GM12878 (cell line): Measurements from ENCODE around the gene ELMO2. TPM values are rescaled to one million over a fixed set of nuclear protein-coding genes. Genes with fewer than 3 reads are reported as not detected.

Source experiments
- ATAC-seq: fragments of 200-7000 bp; cut with Tn5 transposase; 3 replicates; pipeline ENCODE4 v1.9.1; 2020; ENCODE audit warnings: mild to moderate bottlenecking, moderate library complexity
- BruUV-seq: library from RNA; stranded (reverse); fragments of 400-500 nt; replicated peaks from 2 replicates; lab custom pipeline; 2021; lab: Mats Ljungman, UMichigan
- CTCF ChIA-PET: fragments of 300-600 bp; sonication (Branson Sonifier 250); formaldehyde crosslinking; extraction: SDS; loops from one replicate; lab custom pipeline; 2021; ENCODE audit warnings: inconsistent platforms; lab: Yijun Ruan, JAX
- POLR2A ChIA-PET: fragments of 350-600 bp; formaldehyde crosslinking; extraction: SDS; loops from one replicate; lab custom pipeline; 2021; ENCODE audit warnings: inconsistent platforms; lab: Charles Lee
- RAD21 ChIA-PET: fragments of 300-600 bp; sonication (Branson Sonifier 250); formaldehyde crosslinking; loops from one replicate; lab custom pipeline; 2023; ENCODE audit warnings: antibody characterized with exemption; ENCODE audit not compliant: unreplicated experiment; lab: Charles Lee
- SMC1A ChIA-PET: fragments of 300-600 bp; sonication (Branson Sonifier 250); formaldehyde crosslinking; loops from one replicate; lab custom pipeline; 2023; ENCODE audit not compliant: unreplicated experiment, uncharacterized antibody; lab: Charles Lee
- DNase-seq: peaks from one replicate; pipeline ENCODE4 v3.0.0-alpha.2; 2011; ENCODE audit warnings: low read depth, low spot score
- FAIRE-seq: peaks from 3 replicates; lab custom pipeline; 2011; peaks lifted over from hg19 to GRCh38; lab: Jason Lieb, UNC
- H2AFZ ChIP-seq: 2 replicates; pipeline ENCODE4 v1.6.0; 2011; ENCODE audit warnings: low read depth, low read length, control low read depth; ENCODE audit not compliant: control insufficient read depth
- H3K27ac ChIP-seq: 2 replicates; pipeline ENCODE4 v1.5.1; 2011; ENCODE audit warnings: control low read depth; ENCODE audit not compliant: control insufficient read depth, insufficient read depth
- H3K27me3 ChIP-seq, 2 experiments: replicated peaks in 1 of 2; 2 replicates each; pipeline versions ENCODE4 v1.6.0 to v1.6.1; 2011; ENCODE audit warnings: low read length in 1 of 2; ENCODE audit not compliant: control insufficient read depth in 2 of 2, insufficient read depth in 2 of 2
- H3K36me3 ChIP-seq, 2 experiments: 2 replicates each; pipeline ENCODE4 v1.5.1; 2011; ENCODE audit warnings: low read length in 1 of 2; ENCODE audit not compliant: control insufficient read depth in 2 of 2, insufficient read depth in 2 of 2
- H3K4me1 ChIP-seq: 2 replicates; pipeline ENCODE4 v1.6.1; 2011; ENCODE audit warnings: mild to moderate bottlenecking, low read length, moderate library complexity, mixed read lengths; ENCODE audit not compliant: control insufficient read depth, insufficient read depth
- H3K4me2 ChIP-seq: 2 replicates; pipeline ENCODE4 v1.6.0; 2011; ENCODE audit warnings: control low read depth; ENCODE audit not compliant: control insufficient read depth, insufficient read depth
- H3K4me3 ChIP-seq: fragments of 200-600 bp; sonication (generic); 2 replicates; pipeline ENCODE4 v1.5.1; 2016
- H3K79me2 ChIP-seq: 2 replicates; pipeline ENCODE4 v1.6.0; 2011; ENCODE audit warnings: low read length; ENCODE audit not compliant: control insufficient read depth, insufficient read depth
- H3K9ac ChIP-seq: 2 replicates; pipeline ENCODE4 v1.8.0; 2011; ENCODE audit warnings: low read length, control low read depth, mixed read lengths; ENCODE audit not compliant: control insufficient read depth, insufficient read depth
- H3K9me3 ChIP-seq: replicated peaks from 3 replicates; pipeline ENCODE4 v1.5.1; 2011; ENCODE audit warnings: mild to moderate bottlenecking, low read length; ENCODE audit not compliant: control insufficient read depth, insufficient read depth
- H4K20me1 ChIP-seq: 2 replicates; pipeline ENCODE4 v1.6.0; 2011; ENCODE audit not compliant: control insufficient read depth, insufficient read depth
- BCLAF1 ChIP-seq: fragments of 450-650 bp; IDR thresholded peaks from 2 replicates; pipeline ENCODE4 v1.6.1; 2017; ENCODE audit warnings: antibody characterized with exemption, mild to moderate bottlenecking, moderate library complexity
- NFYB ChIP-seq: IDR thresholded peaks from 2 replicates; pipeline ENCODE4 v1.6.1; 2011; ENCODE audit warnings: low read depth, mild to moderate bottlenecking, low read length, improper control_type of control experiment, moderate library complexity; ENCODE audit not compliant: insufficient read depth
- NRF1 ChIP-seq: conservative IDR thresholded peaks from 2 replicates; pipeline ENCODE4 v1.6.1; 2011; ENCODE audit warnings: mild to moderate bottlenecking, low read depth, low read length, improper control_type of control experiment
- POLR2AphosphoS2 ChIP-seq: IDR thresholded peaks from 2 replicates; pipeline ENCODE4 v1.6.1; 2011; ENCODE audit warnings: low read depth, mild to moderate bottlenecking, low read length, improper control_type of control experiment, moderate library complexity
- POLR2AphosphoS5 ChIP-seq: IDR thresholded peaks from 2 replicates; pipeline ENCODE4 v1.6.1; 2011; ENCODE audit warnings: mild to moderate bottlenecking, low read length, inconsistent platforms
- REST ChIP-seq: IDR thresholded peaks from 2 replicates; pipeline ENCODE4 v1.6.1; 2012; ENCODE audit warnings: mild to moderate bottlenecking, low read depth, low read length
- SIN3A ChIP-seq: IDR thresholded peaks from 2 replicates; pipeline ENCODE4 v1.6.1; 2012; ENCODE audit warnings: low read depth, low read length, improper control_type of control experiment
- SMAD5 ChIP-seq: IDR thresholded peaks from 2 replicates; pipeline ENCODE4 v1.6.1; 2016; ENCODE audit warnings: antibody characterized with exemption, low read depth
- SPI1 ChIP-seq: IDR thresholded peaks from 2 replicates; pipeline ENCODE4 v1.6.1; 2011; ENCODE audit warnings: low read depth, mild to moderate bottlenecking, low read length, moderate library complexity, borderline replicate concordance; ENCODE audit not compliant: insufficient read depth
- SREBF2 ChIP-seq: IDR thresholded peaks from 2 replicates; pipeline ENCODE4 v1.6.1; 2012; ENCODE audit warnings: mild to moderate bottlenecking, low read length
- STAT1 ChIP-seq: fragments of 450-650 bp; conservative IDR thresholded peaks from 2 replicates; pipeline ENCODE4 v1.6.1; 2014; ENCODE audit warnings: antibody characterized with exemption, mild to moderate bottlenecking
- YY1 ChIP-seq: IDR thresholded peaks from 2 replicates; pipeline ENCODE4 v1.6.1; 2011; ENCODE audit warnings: low read depth, mild to moderate bottlenecking, low read length
- ZBTB33 ChIP-seq: fragments of 450-650 bp; IDR thresholded peaks from 2 replicates; pipeline ENCODE4 v1.6.1; 2017; ENCODE audit warnings: mild to moderate bottlenecking
- ZNF24 ChIP-seq: fragments of 450-650 bp; IDR thresholded peaks from 2 replicates; pipeline ENCODE4 v1.6.1; 2017; ENCODE audit warnings: antibody characterized with exemption, mild to moderate bottlenecking
- WGBS: methylation state at CpG from one replicate; pipeline ENCODE4 v1.1.6; 2016; ENCODE audit warnings: low lambda C conversion rate; ENCODE audit not compliant: insufficient replicate concordance, insufficient coverage; ENCODE audit errors: missing lambda C conversion rate; 5-methylcytosine and 5-hydroxymethylcytosine counted together
- in situ Hi-C: fragments of 300-500 bp; cut with MboI; formaldehyde crosslinking; loops from 9 replicates; pipeline ENCODE4 v1.14.3; 2018; ENCODE audit warnings: mixed read lengths
- intact Hi-C: fragments of 100-400 bp; cut with micrococcal nuclease; formaldehyde crosslinking; loops from one replicate; pipeline ENCODE4 v1.14.2; 2022; ENCODE audit not compliant: unreplicated experiment
- polyA plus RNA-seq, 11 experiments: library from polyadenylated mRNA; depleted of rRNA in 4 of 11; unstranded in 6 of 11; stranded (reverse) in 5 of 11; fragments of >200 nt; fragmentation: Nextera tagmentation in 4 of 11; fragmentation: Illumina TruSeq in 1 of 11; extraction: Ambion mirVana in 4 of 11; extraction: Trizol in 1 of 11; gene quantifications; 1 replicate in 1 of 11; 2 replicates in 10 of 11; pipeline versions ENCODE4 v1.2.1 to v1.2.3, GENCODE V29; 2011 to 2016; ENCODE audit warnings: inconsistent platforms in 2 of 11, missing spikeins in 2 of 11, low read depth in 1 of 11
- total RNA-seq, 4 experiments: library from RNA; depleted of rRNA in 3 of 4; stranded (reverse); fragments of >200 nt in 3 of 4; fragmentation: Illumina TruSeq in 1 of 4; extraction: Trizol in 1 of 4; gene quantifications; 2 replicates each; pipeline versions ENCODE4 v1.2.1 to v1.2.3, GENCODE V29; 2013 to 2021

ELMO2 gene
- total and polyA plus RNA-seq, 10 of the 15 experiments (the other 5 are each of a cell fraction or from before 2014, with no cell fraction given) = 14.2 to 40.2 (median 37.6) TPM

GRCh38 chr20:46419882-46420281 lies 13.5 kb upstream of the ELMO2 start:
- Histone ChIP-seq H3K4me1 (no peaks in the 10 kb centered on the region), H3K4me3 (no peak overlapping the region), H3K27me3 (peaks cover 0 to 1% of the 10 kb centered on the region in 2 experiments; a peak in 2 of 4 replicates), H3K4me2 (no peak overlapping the region), H3K9ac (no peak overlapping the region), H4K20me1 (no peaks in the 10 kb centered on the region), H3K36me3 (no peaks in the 10 kb centered on the region), H3K27ac (no peak overlapping the region), H2AFZ (no peak overlapping the region), H3K79me2 (no peaks in the 10 kb centered on the region), H3K9me3 (no peaks in the 10 kb centered on the region)
- SMC1A ChIA-PET = interaction anchor here (1.4 kb wide), 1 partner anchor 8 kb away, joined by 4 read pairs; no protein-coding TSS in a partner anchor
- RAD21 ChIA-PET = no interaction called here
- TF ChIP-seq NRF1 (no peak), POLR2AphosphoS5 (no peak), POLR2AphosphoS2 (no peak), ZBTB33 (no peak), SREBF2 (no peak), BCLAF1 (no peak), REST (no peak), STAT1 (no peak), YY1 (no peak), SIN3A (no peak), ZNF24 (no peak), NFYB (no peak), SMAD5 (no peak), SPI1 (no peak)
- in situ Hi-C loops = no loop called here
- WGBS = 0% methylated on average over 1 of the region's 1 CpG
- CTCF ChIA-PET = no interaction called here
- intact Hi-C loops = no loop called here
- no peak for DNase-seq
- POLR2A ChIA-PET = no interaction called here
- FAIRE-seq = no peak
- BruUV-seq = no TSS peak
- no peak for ATAC-seq
